Stomach (tissue), 4 donors: Measurements from ENCODE around the gene KPNA4.

Experiments used
- EP300 ChIP-seq: sonication (generic); formaldehyde crosslinking; IDR thresholded peaks from one replicate; pipeline ENCODE4 v1.6.1; 2017; ENCODE audit warnings: antibody characterized with exemption
- POLR2A ChIP-seq, 4 donors: fragments of 450-650 bp; IDR thresholded peaks; one replicate each; pipeline ENCODE4 v1.6.1; 2016; ENCODE audit warnings: antibody characterized with exemption in 4 of 4, control low read depth in 2 of 4, mild to moderate bottlenecking in 1 of 4, moderate library complexity in 1 of 4
- TF ChIP-seq, protein P1 (sequence below), 7 experiments: fragments of 450-650 bp in 4 of 7; fragments of 200-600 bp in 3 of 7; sonication (generic) in 3 of 7; IDR thresholded peaks; one replicate each; pipeline ENCODE4 v1.5.1; 2016 to 2019; ENCODE audit warnings: antibody characterized with exemption in 7 of 7, control low read depth in 2 of 7, mild to moderate bottlenecking in 1 of 7

DNA sequence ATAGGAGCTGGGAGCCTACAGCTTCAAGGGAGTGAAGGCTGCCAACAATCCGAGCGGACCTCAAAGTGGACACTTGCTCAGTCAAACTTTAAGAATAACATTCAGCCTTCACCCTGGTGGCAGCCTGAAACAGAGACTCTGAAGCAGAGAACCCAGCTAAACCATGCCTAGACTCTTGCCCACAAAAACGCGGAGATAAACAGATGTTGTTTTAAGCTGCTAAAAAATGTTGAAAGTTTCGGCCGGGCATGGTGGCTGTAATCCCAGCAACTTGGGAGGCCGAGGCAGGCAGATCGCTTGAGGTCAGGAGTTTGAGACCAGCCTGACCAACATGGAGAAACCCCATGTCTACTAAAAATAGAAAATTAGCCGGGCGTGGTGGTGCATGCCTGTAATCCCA lies 86.0 kb downstream of the KPNA4 start:
- no peak for TF ChIP-seq POLR2A (IDR thresholded peaks at IDR 0.05)
- TF ChIP-seq, protein P1, sequence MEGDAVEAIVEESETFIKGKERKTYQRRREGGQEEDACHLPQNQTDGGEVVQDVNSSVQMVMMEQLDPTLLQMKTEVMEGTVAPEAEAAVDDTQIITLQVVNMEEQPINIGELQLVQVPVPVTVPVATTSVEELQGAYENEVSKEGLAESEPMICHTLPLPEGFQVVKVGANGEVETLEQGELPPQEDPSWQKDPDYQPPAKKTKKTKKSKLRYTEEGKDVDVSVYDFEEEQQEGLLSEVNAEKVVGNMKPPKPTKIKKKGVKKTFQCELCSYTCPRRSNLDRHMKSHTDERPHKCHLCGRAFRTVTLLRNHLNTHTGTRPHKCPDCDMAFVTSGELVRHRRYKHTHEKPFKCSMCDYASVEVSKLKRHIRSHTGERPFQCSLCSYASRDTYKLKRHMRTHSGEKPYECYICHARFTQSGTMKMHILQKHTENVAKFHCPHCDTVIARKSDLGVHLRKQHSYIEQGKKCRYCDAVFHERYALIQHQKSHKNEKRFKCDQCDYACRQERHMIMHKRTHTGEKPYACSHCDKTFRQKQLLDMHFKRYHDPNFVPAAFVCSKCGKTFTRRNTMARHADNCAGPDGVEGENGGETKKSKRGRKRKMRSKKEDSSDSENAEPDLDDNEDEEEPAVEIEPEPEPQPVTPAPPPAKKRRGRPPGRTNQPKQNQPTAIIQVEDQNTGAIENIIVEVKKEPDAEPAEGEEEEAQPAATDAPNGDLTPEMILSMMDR (IDR thresholded peaks at IDR 0.05): no peak
- no peak for TF ChIP-seq EP300
